NCI-H187 treated with DMSO at 0.1 percent for 48 hours (cell line): ENCODE results near the gene VKORC1.

Source experiments
- DNase-seq: peaks from one replicate; lab custom pipeline; 2025; lab: John Stamatoyannopoulos, UW

The VKORC1 gene

GRCh38 chr16:31130336-31130891, 35.8 kb upstream of the VKORC1 start:
- no peak for DNase-seq

GRCh38 chr16:31129568-31130335, 35.2 kb upstream of the VKORC1 start:
- no peak for DNase-seq

GRCh38 chr16:31128711-31129567, 34.3 kb upstream of the VKORC1 start:
- no peak for DNase-seq

- DNase-seq: no peak
These were observed 32.6 kb upstream of the VKORC1 start for GRCh38 chr16:31127182-31127581.

GRCh38 chr16:31125844-31126243, 31.2 kb upstream of the VKORC1 start:
- DNase-seq: no peak

- no peak for DNase-seq
These were observed 25.5 kb upstream of the VKORC1 start for GRCh38 chr16:31120129-31120528.

- no peak for DNase-seq
These were observed 23.9 kb upstream of the VKORC1 start for GRCh38 chr16:31118223-31119155.

GRCh38 chr16:31117384-31118222, 23.0 kb upstream of the VKORC1 start, which contains the start of gene KAT8:
Gene KAT8, plus strand, starts transcription at chr16:31117664. Its CDS starts 18 bp downstream, at chr16:31117682.
- DNase-seq: peak; percentile 49

GRCh38 chr16:31114468-31114867, 19.9 kb upstream of the VKORC1 start:
- DNase-seq: no peak

- no peak for DNase-seq
These were observed 18.8 kb upstream of the VKORC1 start for GRCh38 chr16:31113121-31114120.

GRCh38 chr16:31112711-31113110, 18.1 kb upstream of the VKORC1 start:
- no peak for DNase-seq

- DNase-seq: no peak
These were observed 17.4 kb upstream of the VKORC1 start for GRCh38 chr16:31111881-31112466.

GRCh38 chr16:31110106-31111034, 15.8 kb upstream of the VKORC1 start:
- no peak for DNase-seq

GRCh38 chr16:31109622-31110021, 15.0 kb upstream of the VKORC1 start:
- no peak for DNase-seq

- no peak for DNase-seq
These were observed 14.4 kb upstream of the VKORC1 start for GRCh38 chr16:31108794-31109558.

- no peak for DNase-seq
These were observed 13.6 kb upstream of the VKORC1 start, which contains the start of gene BCKDK for GRCh38 chr16:31108035-31108793. Gene BCKDK, plus strand, starts transcription at chr16:31108386. Its CDS starts 838 bp downstream, at chr16:31109224.
